ENCODE results near the gene C1QTNF6.

C1QTNF6 gene

DNA sequence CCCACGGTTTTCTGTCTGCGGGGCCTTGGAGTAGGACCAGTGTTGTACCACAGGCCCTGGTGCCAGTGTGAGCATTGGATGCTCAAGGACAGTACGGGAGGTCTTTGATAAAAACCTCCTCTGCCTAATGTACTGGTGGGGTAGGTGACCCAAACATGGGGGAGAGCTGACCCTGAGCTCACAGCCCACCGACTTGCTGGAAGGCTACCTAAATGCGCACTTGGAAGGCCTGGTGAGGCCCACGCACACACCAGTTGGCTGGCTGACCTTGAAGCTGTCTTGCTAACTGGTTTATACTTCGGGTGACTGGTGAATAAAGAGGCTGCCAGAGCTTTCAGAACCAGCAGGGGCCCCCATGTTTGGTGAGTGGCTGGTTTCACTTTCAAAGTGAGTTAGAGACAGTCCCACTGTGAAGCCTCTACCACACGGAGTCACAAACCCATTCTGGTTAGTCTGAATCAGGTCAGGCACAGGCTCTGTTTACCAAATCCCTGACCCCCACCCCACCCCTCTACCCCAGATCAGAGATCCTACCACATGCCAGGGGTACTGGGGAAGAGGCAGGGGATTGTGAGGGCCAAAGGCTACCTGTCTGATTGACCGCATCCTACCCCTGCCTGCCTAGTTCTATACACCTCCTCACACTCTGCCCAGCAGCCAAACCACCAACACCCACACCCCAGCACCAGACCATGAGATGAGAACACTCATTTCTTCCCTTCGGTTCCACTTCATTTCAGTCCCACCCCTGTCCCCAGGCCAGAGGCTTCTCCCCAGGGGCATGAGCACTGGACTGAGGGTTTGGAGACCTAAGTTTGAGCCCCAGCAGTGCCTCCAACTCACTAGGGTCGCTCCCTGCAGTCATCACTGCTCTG is 25.6 kb downstream of the C1QTNF6 start:
- no peak for DNase-seq (ENCODE audit: low read depth)

DNA sequence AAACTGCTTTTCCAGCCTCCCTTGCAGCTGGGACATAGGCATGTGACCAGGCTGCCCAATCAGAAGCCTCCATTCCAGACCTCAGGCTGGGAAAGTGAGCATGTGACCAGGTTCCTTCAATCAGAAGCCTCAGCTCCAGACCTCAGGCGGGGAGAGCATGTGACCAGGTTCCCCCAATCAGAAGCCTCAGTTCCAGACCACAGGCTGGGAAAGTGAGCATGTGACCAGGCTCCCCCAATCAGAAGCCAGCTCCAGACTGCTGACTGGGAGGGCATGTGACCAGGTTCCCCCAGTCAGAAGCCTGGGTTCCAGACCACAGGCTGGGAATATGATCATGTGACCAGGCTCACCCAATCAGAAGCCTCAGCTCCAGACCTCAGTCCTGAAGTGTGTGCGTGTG is 26.6 kb downstream of the C1QTNF6 start:
- no peak for DNase-seq (ENCODE audit: low read depth)

DNA sequence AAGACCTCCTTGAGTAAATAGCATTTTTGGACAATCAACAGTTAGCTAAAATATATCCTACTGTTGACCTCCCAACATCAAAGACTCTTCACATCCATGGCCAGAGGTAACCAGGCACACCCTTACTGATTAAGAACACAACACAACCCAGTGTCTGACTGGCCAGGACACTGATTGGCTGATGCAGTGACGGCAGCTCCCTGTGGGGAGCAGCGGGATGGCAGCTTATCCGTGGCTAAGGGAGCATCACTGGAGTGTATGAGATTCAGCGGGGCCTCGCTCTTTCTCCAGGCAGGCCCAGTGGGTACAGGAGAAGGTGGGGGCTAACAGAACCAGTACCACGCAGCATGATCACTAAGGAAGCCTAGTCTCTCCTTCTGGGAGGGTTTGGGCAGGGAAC is 28.0 kb downstream of the C1QTNF6 start:
- DNase-seq (ENCODE audit: low read depth): no peak

DNA sequence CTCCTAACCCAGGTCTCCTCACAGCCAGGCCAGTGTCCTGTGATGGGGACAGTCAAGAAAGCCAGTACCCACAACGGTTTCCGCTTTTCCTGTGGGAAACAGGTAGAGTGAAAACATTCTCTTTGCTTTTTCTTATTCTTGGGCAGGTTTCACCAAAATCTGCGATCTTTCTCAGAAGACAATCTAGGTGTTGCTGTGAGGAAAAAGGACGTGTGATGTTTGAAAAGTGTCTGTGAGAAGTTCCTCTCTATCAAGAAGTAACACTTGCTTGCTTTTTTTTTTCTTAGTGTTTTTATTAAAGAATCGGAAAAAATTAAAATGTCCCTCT is 29.1 kb downstream of the C1QTNF6 start:
- DNase-seq (ENCODE audit: low read depth): no peak

DNA sequence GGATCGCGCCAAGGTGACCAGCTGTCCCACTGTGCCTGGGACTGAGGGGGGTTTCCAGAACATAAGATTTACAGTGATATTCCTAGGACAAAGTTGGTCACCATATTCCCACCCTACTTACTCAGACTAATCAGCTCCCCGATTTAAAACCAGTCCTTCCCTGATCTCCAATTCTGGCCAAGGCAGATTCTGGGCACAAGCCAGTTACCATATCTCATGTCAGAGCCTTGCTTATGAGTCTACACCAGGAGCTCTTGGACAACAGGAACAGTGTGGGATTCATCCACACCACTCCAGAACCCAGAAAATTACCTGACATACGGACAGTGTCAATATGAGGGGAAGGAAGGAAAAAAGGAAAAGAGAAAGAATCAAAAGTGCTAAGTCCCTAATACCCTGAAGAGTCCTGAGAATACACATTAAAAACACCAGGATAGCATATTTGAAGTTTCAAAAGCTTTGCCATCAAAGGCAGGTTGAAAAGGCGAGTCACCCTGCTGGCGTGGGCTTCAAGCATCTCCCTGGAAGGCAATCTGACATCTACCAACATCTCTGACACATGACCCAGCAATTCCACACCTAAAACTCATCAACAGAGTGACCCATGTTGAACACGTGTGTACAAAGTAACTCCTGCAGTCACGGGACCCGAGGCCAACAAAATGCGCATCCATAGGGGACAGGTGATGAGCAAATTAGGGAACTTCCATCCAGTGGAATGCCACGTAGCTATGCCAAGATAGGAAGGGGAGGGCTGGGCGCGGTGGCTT is 30.3 kb downstream of the C1QTNF6 start:
- peak; percentile 31 for DNase-seq (ENCODE audit: low read depth)

DNA sequence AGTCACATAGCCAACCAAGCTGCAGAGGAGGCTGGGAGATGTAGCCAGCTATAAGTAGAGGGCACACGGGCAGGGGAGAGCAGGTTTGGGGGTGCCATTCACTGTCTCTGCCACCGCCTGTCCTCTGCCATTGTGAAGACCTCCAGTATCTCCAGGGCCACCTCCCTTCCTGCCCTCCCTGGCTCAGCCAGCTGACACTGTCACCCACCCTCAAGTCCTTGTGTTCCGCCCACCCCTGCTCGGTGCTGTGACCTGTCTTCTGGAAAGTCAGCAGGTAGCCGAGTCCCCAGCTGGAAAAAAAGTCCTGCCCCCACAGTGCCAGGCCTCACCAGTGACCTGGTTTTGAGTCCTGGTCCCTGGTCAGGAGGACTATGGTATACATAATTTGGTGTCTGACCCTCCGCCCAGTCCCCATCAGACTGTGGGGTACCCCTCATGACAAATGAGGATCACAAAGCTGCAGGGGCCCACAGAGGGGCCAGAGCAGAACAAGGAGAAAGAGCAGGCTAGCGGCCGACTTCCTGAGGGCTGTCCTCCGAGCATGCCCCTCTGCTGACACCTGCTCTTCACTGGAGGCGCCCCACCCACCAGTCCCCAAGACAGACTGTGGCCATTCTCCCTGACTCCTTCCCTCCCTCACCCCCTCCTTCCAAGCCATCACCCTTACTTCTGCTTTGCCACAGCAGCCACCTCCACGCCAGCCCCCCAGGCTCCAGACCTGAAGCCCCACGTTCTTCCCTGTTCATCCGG is 31.2 kb downstream of the C1QTNF6 start:
- DNase-seq (ENCODE audit: low read depth): no peak

DNA sequence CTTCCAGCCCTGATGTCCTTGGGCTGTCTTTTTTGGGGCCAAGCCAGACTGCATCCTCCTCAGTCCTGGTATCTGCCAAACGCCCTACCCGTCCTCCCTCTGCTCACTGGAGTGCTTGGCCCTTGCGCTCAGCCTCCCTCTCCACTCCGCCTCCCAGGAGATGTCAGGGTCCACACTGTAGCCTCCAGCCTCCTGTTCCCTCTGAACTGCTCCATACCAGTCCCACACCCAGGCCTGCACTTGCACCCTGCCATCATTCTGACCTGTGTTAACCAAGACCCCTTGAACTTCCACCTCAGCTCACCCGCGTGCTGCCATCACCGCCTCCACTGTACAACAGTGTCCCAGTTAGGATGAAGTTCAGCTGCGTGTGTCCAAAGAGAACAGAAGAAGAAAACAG is 32.1 kb downstream of the C1QTNF6 start:
- DNase-seq (ENCODE audit: low read depth): no peak

DNA sequence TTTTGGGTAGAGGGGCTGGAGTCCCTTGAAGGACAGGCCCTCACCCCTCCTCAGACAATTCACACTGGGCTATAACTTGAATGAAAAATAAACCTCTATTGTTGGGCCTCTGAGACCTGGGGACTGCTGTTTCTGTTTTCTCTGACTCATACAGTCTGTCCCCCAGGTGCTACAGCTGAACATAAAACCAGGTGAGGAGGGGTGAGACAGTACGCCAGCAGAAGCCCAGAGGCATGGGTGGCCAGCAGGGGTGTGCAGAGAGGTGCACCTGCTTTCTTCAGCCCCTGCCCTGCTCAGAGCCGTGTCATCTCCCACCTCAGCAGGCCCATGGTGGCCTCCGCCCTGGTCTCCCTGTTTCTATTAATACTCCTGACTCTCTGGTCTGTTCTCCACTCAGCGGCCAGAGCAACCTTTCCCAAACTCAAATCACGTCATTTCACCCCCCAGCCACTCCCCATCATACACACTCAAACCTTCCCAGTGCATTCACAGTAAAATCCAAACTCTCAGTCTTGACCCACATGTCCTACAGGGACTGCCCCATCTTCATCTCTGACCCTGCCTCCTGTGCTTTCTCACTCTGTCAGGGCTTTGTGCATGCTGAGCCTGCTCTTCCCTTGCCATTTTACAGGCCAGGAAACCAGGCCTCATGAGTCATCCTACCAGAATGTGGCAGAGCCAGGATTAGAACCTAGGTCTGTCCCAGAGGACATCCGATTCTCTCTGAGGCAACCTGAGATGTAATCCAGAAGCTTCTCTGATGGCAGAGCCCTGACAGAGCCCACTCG is 32.9 kb downstream of the C1QTNF6 start:
- DNase-seq (ENCODE audit: low read depth): peak; percentile 31

DNA sequence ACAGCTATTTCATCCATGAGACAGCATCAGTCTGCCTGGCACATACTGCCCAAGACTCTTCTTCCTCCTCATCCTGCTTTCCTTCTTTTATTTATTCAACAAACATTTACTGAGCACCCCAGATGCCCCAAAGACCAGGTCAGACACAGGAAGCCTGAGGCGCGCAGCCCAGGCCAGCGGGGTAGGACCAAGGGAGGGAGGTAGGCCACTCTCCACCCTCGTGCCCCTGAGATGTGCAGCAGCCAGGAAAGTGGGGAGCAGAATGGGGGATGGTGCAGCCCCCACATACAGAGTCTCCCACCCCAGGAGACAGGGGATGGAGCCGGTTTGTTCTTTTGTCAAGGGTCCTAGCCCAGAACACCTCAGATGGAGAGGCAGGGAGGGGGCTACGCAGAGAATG is 34.1 kb downstream of the C1QTNF6 start:
- no peak for DNase-seq (ENCODE audit: low read depth)

DNA sequence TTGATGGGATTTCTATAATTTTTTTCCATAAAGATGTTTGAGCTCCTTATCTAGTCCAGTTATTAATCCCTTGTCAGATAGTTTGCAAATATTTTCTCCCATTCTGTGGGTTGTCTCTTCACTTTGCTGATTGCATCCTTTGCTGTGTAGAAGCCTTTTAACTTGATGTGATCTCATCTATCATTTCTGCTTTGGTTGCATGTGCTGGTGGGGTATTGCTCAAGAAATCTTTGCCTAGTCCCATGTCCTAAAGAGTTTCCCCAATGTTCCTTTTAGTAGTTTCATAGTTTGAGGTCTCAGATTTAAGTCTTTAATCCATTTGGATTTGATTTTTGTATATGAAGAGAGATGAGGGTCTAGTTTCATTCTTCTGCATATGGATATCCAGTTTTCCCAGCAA is 36.6 kb downstream of the C1QTNF6 start:
- no peak for DNase-seq (ENCODE audit: low read depth)

DNA sequence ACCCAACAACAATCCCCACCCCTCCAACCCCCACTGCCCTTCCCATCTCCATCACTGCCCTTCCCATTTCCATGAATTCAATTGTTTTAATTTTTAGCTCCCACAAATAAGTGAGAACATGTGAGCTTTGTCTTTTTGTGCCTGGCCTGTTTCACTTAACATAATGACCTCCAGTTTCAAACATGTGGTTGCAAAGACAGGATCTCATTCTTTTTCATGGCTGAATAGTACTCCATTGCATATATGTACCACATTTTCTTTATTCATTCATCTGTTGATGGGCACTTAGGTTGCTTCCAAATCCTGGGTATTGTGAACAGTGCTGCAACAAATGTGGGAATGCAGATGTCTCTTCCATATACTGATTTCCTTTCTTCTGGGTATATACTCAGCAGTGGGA is 37.3 kb downstream of the C1QTNF6 start:
- no peak for DNase-seq (ENCODE audit: low read depth)

DNA sequence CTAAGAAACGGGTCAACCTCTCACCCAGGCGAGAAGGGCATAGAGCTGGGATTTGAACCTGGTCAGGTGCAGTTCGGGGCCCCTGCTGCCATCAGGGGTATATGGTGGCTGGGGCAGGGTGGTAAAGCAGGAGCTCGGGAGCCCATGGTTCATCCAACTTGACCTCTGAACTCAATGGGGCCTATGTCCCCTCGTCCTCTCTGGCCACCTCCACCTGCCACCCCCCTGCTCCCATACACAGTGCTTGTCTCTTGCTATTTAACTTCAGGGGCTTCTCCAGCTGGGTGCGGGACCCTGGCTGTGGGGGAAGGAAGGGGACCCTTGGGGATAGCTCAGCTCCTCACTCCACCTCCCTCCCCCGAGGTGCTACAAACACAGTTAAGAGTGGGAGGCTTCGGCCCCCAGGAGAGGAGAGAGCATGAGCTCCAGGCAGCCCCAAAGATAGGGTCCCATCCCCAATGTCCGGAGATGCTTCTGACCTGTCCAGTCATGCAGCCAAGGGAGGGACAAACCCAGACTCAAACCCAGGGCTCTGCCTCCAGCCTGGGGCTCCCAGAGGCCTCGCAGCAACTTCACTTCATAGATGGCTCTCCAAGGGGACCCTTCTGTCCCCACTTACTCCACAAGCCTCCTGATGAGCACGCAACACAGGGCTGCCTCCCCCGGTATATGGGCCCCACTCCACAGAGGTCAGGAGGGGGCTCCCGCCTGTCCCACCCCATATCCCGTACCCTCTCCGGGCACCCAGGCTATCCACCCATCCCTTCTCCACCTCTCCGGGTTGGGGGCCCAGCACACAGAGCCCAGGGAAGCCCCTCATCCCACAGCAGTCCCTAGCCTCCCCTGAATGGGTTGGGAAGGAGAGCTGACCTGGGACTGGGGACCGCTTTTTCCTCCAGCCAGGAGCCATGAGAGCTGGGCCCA is 39.0 kb downstream of the C1QTNF6 start:
- DNase-seq (ENCODE audit: low read depth): no peak

DNA sequence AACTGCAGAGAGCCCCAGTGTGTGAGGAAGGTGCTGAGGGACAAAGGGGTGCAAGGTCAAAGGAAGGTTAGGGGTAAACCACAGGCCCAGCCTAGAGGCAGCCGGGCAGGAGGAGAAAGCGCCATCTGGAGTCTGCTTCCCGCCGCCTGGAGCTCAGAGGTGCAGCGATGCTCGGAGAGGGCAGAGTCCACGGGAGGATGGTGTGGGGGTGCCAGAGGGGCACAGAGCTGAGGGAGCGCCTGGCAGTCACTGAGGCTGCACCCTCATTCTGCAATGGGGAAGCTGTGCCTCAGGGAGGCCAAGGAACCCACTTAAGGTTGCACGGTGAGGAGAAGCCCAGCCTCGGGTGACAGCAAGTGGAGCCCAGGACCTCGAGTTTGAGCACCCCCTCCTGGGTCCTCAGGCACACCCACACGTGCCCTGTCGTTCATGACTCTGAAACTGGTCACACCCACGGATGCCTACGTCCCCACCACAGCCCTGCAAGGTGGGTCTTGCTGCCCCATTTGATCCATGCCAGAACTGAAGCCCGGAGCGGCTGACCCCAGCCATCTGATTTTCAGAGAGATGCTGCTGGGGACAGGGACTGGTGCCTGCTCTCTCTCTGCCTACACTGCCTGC is 39.9 kb downstream of the C1QTNF6 start:
- DNase-seq (ENCODE audit: low read depth): no peak

DNA sequence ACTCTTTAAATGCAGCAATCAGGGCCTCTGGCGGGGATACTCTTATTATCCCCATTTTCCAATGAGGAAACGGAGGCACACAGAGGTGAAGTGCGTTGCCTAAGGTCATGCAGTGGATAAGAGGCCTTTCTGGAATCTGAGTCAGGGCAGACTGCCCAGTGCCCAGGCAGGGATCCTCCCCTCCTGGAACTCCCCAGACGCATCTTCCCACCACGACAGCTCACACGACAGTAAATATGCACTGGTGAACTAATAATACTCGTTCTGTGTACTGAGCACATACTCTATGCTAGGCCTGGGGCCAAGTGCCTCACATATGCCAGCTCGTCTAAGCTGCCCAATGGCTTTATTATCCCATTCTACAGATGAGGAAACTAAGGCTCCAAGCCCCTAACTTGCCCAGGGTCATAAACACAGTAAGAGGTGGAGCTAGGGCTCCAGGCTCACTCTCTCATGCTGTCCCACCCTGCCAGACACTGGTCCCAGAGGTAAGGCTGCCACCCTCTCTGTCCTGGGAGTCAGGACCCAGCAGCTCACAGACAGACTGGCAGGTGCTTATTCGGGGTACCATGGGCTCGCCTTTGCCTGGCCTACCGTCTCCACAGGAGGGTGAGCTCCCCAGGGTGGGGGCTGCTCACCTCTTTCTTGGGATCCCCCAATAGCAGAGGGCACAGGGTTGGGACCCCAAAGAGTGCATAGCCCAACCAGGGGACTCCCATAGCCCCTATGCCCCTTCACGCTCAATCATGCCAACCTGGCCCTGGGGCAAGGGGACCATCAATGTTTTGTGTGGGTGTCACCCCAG is 40.7 kb downstream of the C1QTNF6 start:
- no peak for DNase-seq (ENCODE audit: low read depth)

DNA sequence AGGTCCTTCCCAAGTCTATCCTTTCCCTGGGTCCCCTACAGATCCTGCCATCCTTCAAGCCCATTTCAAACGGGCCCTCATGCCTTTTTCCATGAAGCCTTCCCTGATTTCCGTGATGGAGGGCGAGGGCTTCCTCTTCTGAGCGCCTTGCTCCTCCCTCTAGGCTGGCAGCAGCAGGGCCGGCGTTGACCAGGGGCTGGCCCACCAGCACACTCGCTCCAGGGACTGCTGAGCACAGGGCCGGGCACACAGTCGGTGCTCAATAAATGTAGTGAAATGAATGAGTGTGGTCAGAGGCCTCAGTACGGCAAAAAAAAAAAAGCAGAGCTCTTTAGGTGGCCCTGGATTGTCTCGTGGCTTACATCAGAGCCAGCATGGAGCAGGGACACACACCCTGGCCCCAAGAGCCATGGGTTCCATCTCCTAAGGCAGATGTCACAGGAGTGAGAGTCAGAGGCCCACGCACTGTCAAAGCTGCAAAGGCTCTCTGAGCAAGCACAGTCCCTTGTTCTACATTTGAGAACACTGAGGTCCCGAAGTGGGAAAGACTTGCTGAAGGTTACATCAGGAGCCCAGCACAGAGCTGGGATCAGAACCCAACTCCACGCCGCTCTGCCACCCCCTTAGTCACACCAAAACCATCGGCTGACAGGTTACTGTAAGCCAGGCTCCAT is 41.4 kb downstream of the C1QTNF6 start:
- no peak for DNase-seq (ENCODE audit: low read depth)

DNA sequence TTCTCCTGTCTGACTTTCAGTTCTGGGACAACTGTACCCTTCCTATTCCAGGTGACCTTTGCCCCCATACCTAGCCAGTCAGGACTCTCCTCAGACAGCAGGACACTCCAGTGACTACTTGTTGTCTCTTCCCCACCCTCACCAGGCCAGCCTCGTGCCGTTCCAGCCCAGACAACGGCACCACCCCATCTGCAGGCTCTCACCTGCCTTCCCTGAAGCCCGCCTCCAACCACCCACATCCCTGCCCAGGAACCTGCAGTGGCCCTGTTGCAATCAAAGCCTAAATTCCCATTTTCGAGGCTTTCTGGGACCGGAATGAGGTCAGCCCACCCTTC is 42.0 kb downstream of the C1QTNF6 start:
- no peak for DNase-seq (ENCODE audit: low read depth)

DNA sequence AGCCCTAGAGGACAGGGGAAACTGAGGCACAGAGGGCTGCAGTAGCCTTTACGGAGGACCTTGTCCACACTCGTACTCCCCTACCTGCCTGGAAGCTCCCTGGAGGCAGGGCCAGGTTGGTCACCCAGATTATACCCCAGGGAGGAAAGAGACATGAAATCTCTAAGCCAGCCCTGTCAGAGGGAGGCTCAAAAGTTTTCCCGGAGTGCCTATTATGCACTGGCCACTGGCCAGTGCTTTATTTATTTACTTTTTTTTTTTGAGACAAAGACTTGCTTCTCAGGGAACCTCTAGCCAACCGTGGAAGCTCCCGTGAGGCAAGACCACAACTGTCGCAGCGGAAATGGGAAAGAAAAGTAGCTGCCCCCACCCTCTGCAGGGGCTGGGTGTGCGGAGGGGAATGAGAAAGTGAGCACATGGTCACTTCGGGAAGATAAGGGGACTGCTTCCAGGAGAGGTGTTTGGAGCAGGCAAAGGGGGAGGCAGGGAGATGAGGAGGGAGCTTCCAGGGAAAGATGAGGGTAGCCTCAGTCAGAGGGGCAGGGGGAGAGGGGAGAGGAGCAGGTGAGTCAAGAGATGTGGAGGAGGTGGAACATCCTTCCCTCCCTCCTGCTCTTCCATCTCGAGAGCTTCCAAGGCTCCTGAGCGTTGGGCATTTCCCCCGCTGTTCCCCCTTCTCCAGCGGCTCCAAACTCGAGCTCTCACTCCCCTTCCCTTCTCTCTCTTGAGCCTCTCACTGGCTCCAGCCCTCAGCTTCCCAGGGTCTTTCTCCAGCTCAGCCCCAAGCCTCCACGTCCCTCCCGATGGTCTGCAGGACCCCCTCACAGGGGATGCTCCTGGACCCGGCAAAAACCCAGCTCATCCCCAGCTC is 42.6 kb downstream of the C1QTNF6 start:
- DNase-seq (ENCODE audit: low read depth): no peak

DNA sequence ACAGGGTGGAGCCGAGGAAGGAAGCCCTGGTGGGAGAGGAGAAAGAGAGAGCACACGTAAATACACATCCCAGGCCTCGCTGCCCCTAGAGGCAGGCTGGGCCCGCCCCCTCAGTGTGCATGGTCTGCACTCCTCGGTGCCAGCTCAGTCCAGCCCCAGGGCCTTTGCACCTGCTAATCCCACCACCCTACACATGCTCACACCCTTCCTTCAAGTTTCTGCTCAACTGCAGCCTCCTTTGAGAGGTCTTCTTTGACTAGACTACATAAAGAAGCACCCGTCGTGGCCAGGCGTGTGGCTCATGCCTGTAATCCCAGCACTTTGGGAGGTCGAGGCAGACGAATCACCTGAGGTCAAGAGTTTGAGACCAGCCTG is 43.9 kb downstream of the C1QTNF6 start:
- DNase-seq (ENCODE audit: low read depth): no peak
